Stimulated activated CD8-positive, alpha-beta memory T cell treated with anti-CD3 and anti-CD28 coated beads, Interleukin-7, amount 100 ng/mL, for 4 hours (primary cell): Measurements from ENCODE around the gene FFAR1.
"Not testable (repeated sequence)": the region's sequence is repeated elsewhere in the genome, so short reads cannot be mapped to it uniquely, and the experiment has no call there.

Experiments
- DNase-seq, 2 donors: peaks; one replicate each; pipeline ENCODE4 v3.0.0-alpha.2; 2020; ENCODE audit warnings: low read depth in 2 of 2

FFAR1 gene

GRCh38 chr19:35360880-35361420, 13.2 kb downstream of the FFAR1 start:
- DNase-seq, result no peak

- no peak for DNase-seq
These were observed 14.7 kb downstream of the FFAR1 start for GRCh38 chr19:35362261-35363000.

- DNase-seq, result no peak
These were observed 15.4 kb downstream of the FFAR1 start for GRCh38 chr19:35363001-35363590.

GRCh38 chr19:35363711-35364425, 16.2 kb downstream of the FFAR1 start:
- DNase-seq, result no peak

- DNase-seq, result no peak
These were observed 17.6 kb downstream of the FFAR1 start for GRCh38 chr19:35365303-35365702.

GRCh38 chr19:35368378-35368777, 20.7 kb downstream of the FFAR1 start:
- DNase-seq, result no peak

GRCh38 chr19:35369522-35369921, 21.8 kb downstream of the FFAR1 start:
- no peak for DNase-seq

GRCh38 chr19:35370722-35371121, 23.0 kb downstream of the FFAR1 start, which contains the start of gene GPR42:
Gene GPR42 (plus strand): TSS chr19:35371068. CDS start chr19:35371360, 292 bp downstream.
- DNase-seq, result no peak

- DNase-seq, result no peak
These were observed 25.8 kb downstream of the FFAR1 start for GRCh38 chr19:35373492-35373891.

- DNase-seq, result not testable (repeated sequence)
These were observed 26.3 kb downstream of the FFAR1 start for GRCh38 chr19:35374031-35374430.

- no peak for DNase-seq
These were observed 28.0 kb downstream of the FFAR1 start for GRCh38 chr19:35375505-35376307.

- no peak for DNase-seq
These were observed 30.0 kb downstream of the FFAR1 start for GRCh38 chr19:35377656-35378055.

GRCh38 chr19:35378356-35378755, 30.7 kb downstream of the FFAR1 start:
- DNase-seq, result no peak

GRCh38 chr19:35379545-35379944, 31.8 kb downstream of the FFAR1 start:
- not testable (repeated sequence) for DNase-seq

GRCh38 chr19:35379992-35380391, 32.3 kb downstream of the FFAR1 start:
- DNase-seq, result no peak

GRCh38 chr19:35380450-35381124, 32.9 kb downstream of the FFAR1 start:
- no peak for DNase-seq

- no peak for DNase-seq
These were observed 33.6 kb downstream of the FFAR1 start for GRCh38 chr19:35381318-35381717.

- DNase-seq, result no peak
These were observed 34.2 kb downstream of the FFAR1 start for GRCh38 chr19:35381926-35382325.

- no peak for DNase-seq
These were observed 35.8 kb downstream of the FFAR1 start for GRCh38 chr19:35383536-35383935.

- DNase-seq, result no peak
These were observed 40.8 kb downstream of the FFAR1 start for GRCh38 chr19:35388277-35389054.
